Endothelial cell of umbilical vein (primary cell): ENCODE results near the gene TRAF1. TPM values are rescaled to one million over a fixed set of nuclear protein-coding genes. Genes with fewer than 3 reads are reported as not detected.

ENCODE experiments used
- BruUV-seq: library from RNA; stranded (reverse); fragments of 400-500 nt; replicated peaks from 2 replicates; lab custom pipeline; 2021; lab: Mats Ljungman, UMichigan
- CTCF ChIA-PET: fragments of 300-600, 350-600 bp; sonication (Branson Sonifier 250); formaldehyde crosslinking; loops from one replicate; lab custom pipeline; 2021; ENCODE audit warnings: antibody characterized with exemption, inconsistent platforms; lab: Charles Lee
- POLR2A ChIA-PET: fragments of 300-600, 350-600 bp; sonication (Branson Sonifier 250); formaldehyde crosslinking; loops from one replicate; lab custom pipeline; 2021; ENCODE audit warnings: antibody characterized with exemption, inconsistent platforms; lab: Charles Lee
- DNase-seq: peaks from one replicate; pipeline ENCODE4 v3.0.0-alpha.2; 2011; ENCODE audit warnings: low read depth, low spot score
- FAIRE-seq: peaks from 2 replicates; lab custom pipeline; 2011; peaks lifted over from hg19 to GRCh38; lab: Jason Lieb, UNC
- H2AFZ ChIP-seq: 2 replicates; pipeline ENCODE4 v1.6.0; 2012; ENCODE audit warnings: low read depth, low read length, control low read depth, inconsistent platforms
- H3K27ac ChIP-seq: 2 replicates; pipeline ENCODE4 v1.5.1; 2011; ENCODE audit warnings: low read depth, mild to moderate bottlenecking, control low read depth, low read length, moderate library complexity; ENCODE audit not compliant: insufficient read depth
- H3K27me3 ChIP-seq, 2 experiments: 2 replicates each; pipeline versions ENCODE4 v1.6.0 to v1.6.1; 2011; ENCODE audit warnings: low read length in 2 of 2, mixed read lengths in 1 of 2; ENCODE audit not compliant: control insufficient read depth in 2 of 2, insufficient read depth in 2 of 2
- H3K36me3 ChIP-seq, 2 experiments: 2 replicates in 1 of 2; 3 replicates in 1 of 2; pipeline ENCODE4 v1.5.1; 2011; ENCODE audit warnings: low read length in 2 of 2, mild to moderate bottlenecking in 1 of 2, moderate library complexity in 1 of 2; ENCODE audit not compliant: control insufficient read depth in 2 of 2, insufficient read depth in 2 of 2; ENCODE audit errors: extremely low read depth in 1 of 2
- H3K4me1 ChIP-seq: 3 replicates; pipeline ENCODE4 v1.5.1; 2011; ENCODE audit warnings: mild to moderate bottlenecking, low read length; ENCODE audit not compliant: control insufficient read depth, insufficient read depth; ENCODE audit errors: extremely low read depth
- H3K4me2 ChIP-seq: 2 replicates; pipeline ENCODE4 v1.6.1; 2011; ENCODE audit warnings: low read length, control low read depth, mixed read lengths; ENCODE audit not compliant: insufficient read depth
- H3K4me3 ChIP-seq, 3 experiments: fragments of 200-600 bp in 1 of 3; sonication (generic), shearing (Covaris generic) in 1 of 3; replicated peaks in 1 of 3; 2 replicates each; pipeline ENCODE4 v1.5.1; 2011 to 2016; ENCODE audit warnings: control low read depth in 3 of 3, low read length in 3 of 3, mild to moderate bottlenecking in 2 of 3, inconsistent platforms in 1 of 3, low read depth in 1 of 3, moderate library complexity in 1 of 3; ENCODE audit not compliant: insufficient read depth in 1 of 3
- H3K79me2 ChIP-seq: 2 replicates; pipeline ENCODE4 v1.6.0; 2012; ENCODE audit warnings: low read length, inconsistent platforms; ENCODE audit not compliant: control insufficient read depth, insufficient read depth
- H3K9ac ChIP-seq: replicated peaks from 2 replicates; pipeline ENCODE3; 2011; ENCODE audit warnings: low read length, control low read depth; ENCODE audit not compliant: insufficient read depth; ENCODE audit errors: extremely low read depth
- H3K9me1 ChIP-seq: replicated peaks from 3 replicates; pipeline ENCODE4 v1.6.0; 2011; ENCODE audit warnings: mild to moderate bottlenecking, low read length; ENCODE audit not compliant: control insufficient read depth, insufficient read depth; ENCODE audit errors: extremely low read depth
- H3K9me3 ChIP-seq: replicated peaks from 2 replicates; pipeline ENCODE4 v1.5.1; 2012; ENCODE audit warnings: low read length, inconsistent platforms; ENCODE audit not compliant: control insufficient read depth, insufficient read depth
- H4K20me1 ChIP-seq: replicated peaks from 2 replicates; pipeline ENCODE3; 2011; ENCODE audit warnings: mild to moderate bottlenecking, low read length; ENCODE audit not compliant: control insufficient read depth, insufficient read depth; ENCODE audit errors: extremely low read depth
- EZH2 ChIP-seq: IDR thresholded peaks from 2 replicates; pipeline ENCODE4 v1.6.1; 2012; ENCODE audit warnings: borderline replicate concordance, low read depth, mild to moderate bottlenecking, moderate library complexity, low read length, inconsistent platforms; ENCODE audit not compliant: severe bottlenecking
- FOS ChIP-seq: IDR thresholded peaks from 2 replicates; pipeline ENCODE4 v1.6.1; 2011; ENCODE audit warnings: mild to moderate bottlenecking, low read length, moderate library complexity, borderline replicate concordance; ENCODE audit not compliant: insufficient read depth
- JUN ChIP-seq: IDR thresholded peaks from 2 replicates; pipeline ENCODE4 v1.6.1; 2011; ENCODE audit warnings: borderline replicate concordance, low read depth; ENCODE audit not compliant: insufficient read length, insufficient read depth
- MYC ChIP-seq: IDR thresholded peaks from one replicate; pipeline ENCODE4 v1.6.1; 2011; ENCODE audit warnings: mild to moderate bottlenecking, low read depth, low read length
- POLR2A ChIP-seq: IDR thresholded peaks from 2 replicates; pipeline ENCODE4 v1.6.1; 2012; ENCODE audit warnings: low read depth, mild to moderate bottlenecking, control low read depth, low read length
- POLR2AphosphoS5 ChIP-seq: IDR thresholded peaks from 2 replicates; pipeline ENCODE4 v1.6.1; 2012; ENCODE audit warnings: low read depth, mild to moderate bottlenecking, control low read depth, low read length, moderate library complexity; ENCODE audit not compliant: insufficient read depth
- dilution Hi-C: fragments of 300-500 bp; cut with MboI; formaldehyde crosslinking; loops from one replicate; pipeline ENCODE4 v1.15.0; 2019; ENCODE audit warnings: low sequenced_read_pairs; ENCODE audit not compliant: extremely low pct_ligation_motif_present
- intact Hi-C: fragments of 100-400 bp; cut with micrococcal nuclease; formaldehyde crosslinking; loops from one replicate; pipeline ENCODE4 v1.10.0; 2022
- polyA plus RNA-seq, 4 experiments: library from polyadenylated mRNA; depleted of rRNA in 3 of 4; stranded (reverse) in 3 of 4; unstranded in 1 of 4; fragments of >200 nt; gene quantifications; 2 replicates each; pipeline versions ENCODE4 v1.2.1 to v1.2.3, GENCODE V29; 2011 to 2012; ENCODE audit warnings: missing spikeins in 1 of 4
- total RNA-seq: library from RNA; stranded (reverse); gene quantifications from 2 replicates; pipeline ENCODE4 v1.2.3, GENCODE V29; 2021
- TF ChIP-seq, protein P1 (sequence below), 2 donors: IDR thresholded peaks; 1 replicate in 1 of 2; 2 replicates in 1 of 2; pipeline ENCODE4 v1.5.1; 2011; ENCODE audit warnings: low read length in 2 of 2, mild to moderate bottlenecking in 2 of 2, moderate library complexity in 2 of 2, control low read depth in 1 of 2, inconsistent platforms in 1 of 2, low read depth in 1 of 2; ENCODE audit not compliant: insufficient read depth in 1 of 2; ENCODE audit errors: extremely low read depth in 1 of 2
- TF ChIP-seq, protein P2 (sequence below): IDR thresholded peaks from 2 replicates; pipeline ENCODE4 v1.6.1; 2011; ENCODE audit not compliant: insufficient read depth, insufficient read length

Gene TRAF1
- total and polyA plus RNA-seq, 2 donors (not counting 3 experiments of a cell fraction or from before 2014, with no cell fraction given), result 2.0 to 2.6 TPM

DNA sequence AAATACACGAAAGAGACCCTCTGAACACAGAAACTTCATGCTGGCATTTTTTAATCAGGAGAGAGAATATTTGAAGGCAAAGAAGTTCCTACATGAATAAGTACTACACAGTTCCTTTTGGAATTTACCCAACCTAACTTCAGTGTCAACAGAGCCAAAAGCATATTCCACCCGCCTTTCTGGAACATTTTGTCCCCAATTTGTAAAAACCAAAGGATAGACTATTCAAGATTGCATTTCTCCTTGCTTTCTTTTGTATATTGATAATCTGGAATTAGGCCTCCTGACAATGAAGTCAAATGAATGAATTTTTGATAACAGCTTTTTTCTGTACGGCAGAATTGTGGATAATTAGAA, 39.4 kb upstream of the TRAF1 start:
- Histone ChIP-seq H3K27ac (no peak overlapping the region), H2AFZ (no peak overlapping the region), H3K27me3 (no peaks in the 10 kb centered on the region), H3K4me3 (no peak overlapping the region), H3K9me1 (no peaks in the 10 kb centered on the region), H3K36me3 (no peaks in the 10 kb centered on the region), H3K9me3 (no peaks in the 10 kb centered on the region), H3K4me1 (no peaks in the 10 kb centered on the region), H3K4me2 (no peak overlapping the region), H3K9ac (no peak overlapping the region), H4K20me1 (no peaks in the 10 kb centered on the region), H3K79me2 (no peaks in the 10 kb centered on the region)
- no peak for DNase-seq
- ChIA-PET POLR2A (no interaction called here), CTCF (interaction anchor here (3.8 kb wide), 1 partner anchor 16 kb away, joined by 18 read pairs; no protein-coding TSS in a partner anchor)
- no TSS peak for BruUV-seq
- FAIRE-seq, result no peak
- intact Hi-C loops, result no loop called here
- dilution Hi-C loops, result no loop called here
- TF ChIP-seq, protein P1, sequence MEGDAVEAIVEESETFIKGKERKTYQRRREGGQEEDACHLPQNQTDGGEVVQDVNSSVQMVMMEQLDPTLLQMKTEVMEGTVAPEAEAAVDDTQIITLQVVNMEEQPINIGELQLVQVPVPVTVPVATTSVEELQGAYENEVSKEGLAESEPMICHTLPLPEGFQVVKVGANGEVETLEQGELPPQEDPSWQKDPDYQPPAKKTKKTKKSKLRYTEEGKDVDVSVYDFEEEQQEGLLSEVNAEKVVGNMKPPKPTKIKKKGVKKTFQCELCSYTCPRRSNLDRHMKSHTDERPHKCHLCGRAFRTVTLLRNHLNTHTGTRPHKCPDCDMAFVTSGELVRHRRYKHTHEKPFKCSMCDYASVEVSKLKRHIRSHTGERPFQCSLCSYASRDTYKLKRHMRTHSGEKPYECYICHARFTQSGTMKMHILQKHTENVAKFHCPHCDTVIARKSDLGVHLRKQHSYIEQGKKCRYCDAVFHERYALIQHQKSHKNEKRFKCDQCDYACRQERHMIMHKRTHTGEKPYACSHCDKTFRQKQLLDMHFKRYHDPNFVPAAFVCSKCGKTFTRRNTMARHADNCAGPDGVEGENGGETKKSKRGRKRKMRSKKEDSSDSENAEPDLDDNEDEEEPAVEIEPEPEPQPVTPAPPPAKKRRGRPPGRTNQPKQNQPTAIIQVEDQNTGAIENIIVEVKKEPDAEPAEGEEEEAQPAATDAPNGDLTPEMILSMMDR (IDR thresholded peaks at IDR 0.05; ENCODE audit: extremely low read depth in 1 of 2, insufficient read depth in 1 of 2, low read depth in 1 of 2, low read length in 2 of 2), result no peak
- TF ChIP-seq FOS, result no peak
- TF ChIP-seq, protein P2, sequence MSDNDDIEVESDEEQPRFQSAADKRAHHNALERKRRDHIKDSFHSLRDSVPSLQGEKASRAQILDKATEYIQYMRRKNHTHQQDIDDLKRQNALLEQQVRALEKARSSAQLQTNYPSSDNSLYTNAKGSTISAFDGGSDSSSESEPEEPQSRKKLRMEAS, result no peak

DNA sequence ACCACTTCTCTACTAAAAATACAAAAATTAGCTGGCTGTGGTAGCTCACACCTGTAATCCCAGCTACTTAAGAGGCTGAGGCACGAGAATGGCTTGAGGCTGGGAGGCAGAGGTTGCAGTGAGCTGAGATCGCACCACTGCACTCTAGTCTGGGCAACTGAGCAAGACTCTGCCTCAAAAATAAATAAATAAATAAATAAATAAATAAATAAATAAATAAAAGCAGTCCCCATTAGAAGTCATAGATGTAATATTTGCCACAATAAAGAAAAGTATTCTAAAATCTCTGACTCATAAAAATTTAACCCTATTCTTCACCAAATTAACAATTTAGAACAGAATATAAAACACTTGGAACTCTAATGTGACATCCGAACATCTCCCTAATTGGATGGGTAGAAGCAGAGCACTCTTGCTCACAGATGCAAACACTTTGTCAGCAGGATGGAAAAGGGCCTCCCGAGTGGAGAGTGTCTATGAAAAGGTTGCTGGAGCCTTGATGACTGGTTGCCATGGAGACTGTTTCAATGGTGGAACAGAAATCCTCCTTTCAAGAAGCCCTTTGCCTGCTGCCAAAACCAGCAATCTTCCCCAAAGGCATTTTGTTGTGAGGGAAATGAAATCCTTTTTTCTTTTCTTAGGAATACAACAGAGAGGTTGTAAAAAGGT, 38.9 kb upstream of the TRAF1 start:
- Histone ChIP-seq H4K20me1 (no peaks in the 10 kb centered on the region), H3K4me3 (no peak overlapping the region), H3K9me3 (no peaks in the 10 kb centered on the region), H3K4me1 (no peaks in the 10 kb centered on the region), H3K36me3 (no peaks in the 10 kb centered on the region), H3K9ac (no peak overlapping the region), H3K4me2 (no peak overlapping the region), H3K9me1 (no peaks in the 10 kb centered on the region), H3K27ac (no peak overlapping the region), H2AFZ (no peak overlapping the region), H3K27me3 (no peaks in the 10 kb centered on the region), H3K79me2 (no peaks in the 10 kb centered on the region)
- TF ChIP-seq, protein P2, result no peak
- TF ChIP-seq POLR2A (no peak), MYC (no peak), POLR2AphosphoS5 (no peak), FOS (no peak), EZH2 (no peak), JUN (no peak)
- TF ChIP-seq, protein P1 (IDR thresholded peaks at IDR 0.05; ENCODE audit: extremely low read depth in 1 of 2, insufficient read depth in 1 of 2, low read depth in 1 of 2, low read length in 2 of 2), result no peak
- FAIRE-seq, result no peak
- ChIA-PET POLR2A (no interaction called here), CTCF (interaction anchor here (1.1 to 3.8 kb wide), 3 partner anchors 16 to 209 kb away, joined by 3 to 18 read pairs (median 4); no protein-coding TSS in a partner anchor)
- BruUV-seq, result no TSS peak
- dilution Hi-C loops (no loop called here), intact Hi-C loops (no loop called here)
- no peak for DNase-seq
